H7 (cell line): ENCODE measurements around the gene ARHGAP19. TPM values are rescaled to one million over a fixed set of nuclear protein-coding genes. Genes with fewer than 3 reads are reported as not detected.
A peak's percentile ranks its signal among the peaks of the same experiment; 100 is the strongest.
"Not testable (repeated sequence)": the region's sequence is repeated elsewhere in the genome, so short reads cannot be mapped to it uniquely, and the experiment has no call there.

Experiments
- DNase-seq: peaks from one replicate; pipeline ENCODE4 v3.0.0; 2012
- H3K27me3 ChIP-seq: 2 replicates; pipeline ENCODE4 v1.6.0; 2011; ENCODE audit warnings: mild to moderate bottlenecking, low read length; ENCODE audit not compliant: control insufficient read depth, insufficient read depth
- H3K36me3 ChIP-seq: replicated peaks from 2 replicates; pipeline ENCODE4 v1.5.1; 2011; ENCODE audit warnings: low read length; ENCODE audit not compliant: control insufficient read depth, insufficient read depth
- H3K4me3 ChIP-seq: 2 replicates; pipeline ENCODE4 v1.5.1; 2011; ENCODE audit warnings: low read depth, mild to moderate bottlenecking, control low read depth, low read length, moderate library complexity; ENCODE audit not compliant: insufficient read depth
- total RNA-seq: library from RNA; depleted of rRNA; stranded (reverse); fragments of >200 nt; shearing (Covaris generic); gene quantifications from 2 replicates; pipeline ENCODE4 v1.2.3, GENCODE V29; 2014

ARHGAP19 gene
- total RNA-seq, 1 experiment from 2014 or later: 38.7 TPM

- no peak overlapping the region for H3K4me3 ChIP-seq
- H3K27me3 ChIP-seq: no peaks in the 10 kb centered on the region
- H3K36me3 ChIP-seq: no peaks in the 10 kb centered on the region
- DNase-seq: peak; percentile 48
These were observed 13.9 kb downstream of the ARHGAP19 start for GRCh38 chr10:97278491-97278989.

GRCh38 chr10:97277551-97277950, 14.9 kb downstream of the ARHGAP19 start:
- Histone ChIP-seq H3K27me3 (no peaks in the 10 kb centered on the region), H3K4me3 (no peak overlapping the region), H3K36me3 (no peaks in the 10 kb centered on the region)
- no peak for DNase-seq

- no peaks in the 10 kb centered on the region for H3K36me3 ChIP-seq
- H3K4me3 ChIP-seq: no peak overlapping the region
- no peak for DNase-seq
- H3K27me3 ChIP-seq: no peaks in the 10 kb centered on the region
These were observed 17.6 kb downstream of the ARHGAP19 start for GRCh38 chr10:97274828-97275227.

GRCh38 chr10:97273700-97274099, 18.7 kb downstream of the ARHGAP19 start:
- no peak overlapping the region for H3K4me3 ChIP-seq
- H3K36me3 ChIP-seq: no peaks in the 10 kb centered on the region
- DNase-seq: no peak
- H3K27me3 ChIP-seq: no peaks in the 10 kb centered on the region

- DNase-seq: no peak
- Histone ChIP-seq H3K36me3 (no peaks in the 10 kb centered on the region; the same call in 1 of the 2 replicates), H3K4me3 (no peak overlapping the region), H3K27me3 (no peaks in the 10 kb centered on the region)
These were observed 21.8 kb downstream of the ARHGAP19 start for GRCh38 chr10:97270523-97271154.

- Histone ChIP-seq H3K27me3 (no peaks in the 10 kb centered on the region), H3K4me3 (no peak overlapping the region), H3K36me3 (no peaks in the 10 kb centered on the region; the same call in 1 of the 2 replicates)
- no peak for DNase-seq
These were observed 24.8 kb downstream of the ARHGAP19 start for GRCh38 chr10:97267671-97268070.

- not testable (repeated sequence) for H3K27me3 ChIP-seq, DNase-seq, H3K4me3 ChIP-seq, H3K36me3 ChIP-seq
These were observed 27.3 kb downstream of the ARHGAP19 start for GRCh38 chr10:97265095-97265494.

- no peak for DNase-seq
- Histone ChIP-seq H3K36me3 (no peaks in the 10 kb centered on the region; the same call in 1 of the 2 replicates), H3K27me3 (no peaks in the 10 kb centered on the region), H3K4me3 (no peak overlapping the region)
These were observed 28.5 kb downstream of the ARHGAP19 start for GRCh38 chr10:97263971-97264370.

GRCh38 chr10:97261656-97262055, 30.8 kb downstream of the ARHGAP19 start:
- Histone ChIP-seq H3K4me3 (no peak overlapping the region), H3K36me3 (peaks cover 1% of the 10 kb centered on the region)
- DNase-seq: no peak

GRCh38 chr10:97261183-97261582, 31.3 kb downstream of the ARHGAP19 start:
- DNase-seq: no peak
- Histone ChIP-seq H3K4me3 (no peak overlapping the region), H3K36me3 (peaks cover 1% of the 10 kb centered on the region), H3K27me3 (no peaks in the 10 kb centered on the region)

More at GRCh38 chr10:97261656-97262055, 30.8 kb downstream of the ARHGAP19 start:
- no peaks in the 10 kb centered on the region for H3K27me3 ChIP-seq

GRCh38 chr10:97259119-97259518, 33.3 kb downstream of the ARHGAP19 start:
- no peaks in the 10 kb centered on the region for H3K27me3 ChIP-seq
- no peak overlapping the region for H3K4me3 ChIP-seq
- peaks cover 1% of the 10 kb centered on the region for H3K36me3 ChIP-seq
- DNase-seq: no peak

GRCh38 chr10:97256356-97256755, 36.1 kb downstream of the ARHGAP19 start:
- no peak for DNase-seq
- Histone ChIP-seq H3K36me3 (peaks cover 1% of the 10 kb centered on the region), H3K27me3 (no peaks in the 10 kb centered on the region), H3K4me3 (no peak overlapping the region)

GRCh38 chr10:97255512-97256293, 36.7 kb downstream of the ARHGAP19 start:
- no peak for DNase-seq
- Histone ChIP-seq H3K27me3 (no peaks in the 10 kb centered on the region), H3K4me3 (no peak overlapping the region), H3K36me3 (peaks cover 1% of the 10 kb centered on the region)

GRCh38 chr10:97254694-97255093, 37.7 kb downstream of the ARHGAP19 start:
- no peak overlapping the region for H3K4me3 ChIP-seq
- DNase-seq: no peak
- H3K36me3 ChIP-seq: peaks cover 1% of the 10 kb centered on the region
- no peaks in the 10 kb centered on the region for H3K27me3 ChIP-seq

- H3K36me3 ChIP-seq: no peaks in the 10 kb centered on the region; the same call in none of the 2 replicates
- H3K27me3 ChIP-seq: no peaks in the 10 kb centered on the region
- no peak overlapping the region for H3K4me3 ChIP-seq
- no peak for DNase-seq
These were observed 41.5 kb downstream of the ARHGAP19 start for GRCh38 chr10:97250952-97251351.
